Fibroblast of the conjunctiva (primary cell): Measurements from ENCODE around the gene HGFAC.

Experiments used
- DNase-seq: peaks from one replicate; pipeline ENCODE4 v3.0.0-alpha.2; 2010; ENCODE audit warnings: low read depth

The HGFAC gene

DNA sequence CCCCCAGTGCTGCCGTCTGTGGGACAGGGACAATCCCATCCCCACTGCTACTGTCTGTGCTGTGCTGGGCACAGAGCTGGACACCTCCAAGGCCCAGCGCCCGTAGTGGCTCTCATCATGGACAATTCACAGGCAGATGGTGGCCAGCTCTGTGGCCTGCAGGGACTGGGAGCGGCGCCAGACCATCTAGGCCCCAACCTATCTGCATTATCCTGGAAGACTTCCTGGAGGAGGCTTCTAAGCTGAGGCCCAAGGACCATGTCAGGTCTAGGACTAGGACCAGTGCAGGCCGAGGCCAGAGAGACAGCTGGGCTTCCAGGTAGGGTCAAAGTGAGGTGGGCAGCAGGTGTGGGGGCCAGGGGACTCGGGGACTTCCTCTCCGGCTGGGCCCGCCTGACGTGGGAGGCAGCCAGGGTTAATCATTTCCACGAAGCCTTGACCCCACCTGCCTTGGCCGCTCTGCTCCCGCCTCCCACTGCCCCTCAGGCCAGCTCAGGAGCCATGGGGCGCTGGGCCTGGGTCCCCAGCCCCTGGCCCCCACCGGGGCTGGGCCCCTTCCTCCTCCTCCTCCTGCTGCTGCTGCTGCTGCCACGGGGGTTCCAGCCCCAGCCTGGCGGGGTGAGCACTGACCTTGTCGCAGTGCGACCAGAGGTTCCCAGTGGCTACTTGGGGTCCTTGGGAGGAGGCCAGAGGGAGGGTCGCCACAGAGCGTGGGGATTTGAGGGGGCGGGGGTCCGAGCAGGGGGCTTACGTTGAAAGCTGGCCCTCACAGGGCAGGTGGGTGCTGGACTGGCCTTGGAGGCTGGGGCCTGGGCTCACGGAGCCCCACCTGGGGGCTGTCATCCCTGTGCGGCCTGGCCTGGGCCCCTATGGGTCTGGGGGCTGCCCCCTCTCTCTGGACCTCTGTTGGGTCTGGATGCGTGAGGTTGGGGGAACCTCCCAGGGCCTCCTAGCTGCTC lies at the start of gene HGFAC:
TSS of gene HGFAC (plus strand) at position 468 of the 959 bp plus-strand sequence. CDS start at position 502, 34 bp downstream.
- DNase-seq = no peak

- DNase-seq = no peak
These were observed 49.4 kb upstream of the HGFAC start for GRCh38 chr4:3392321-3392720.

DNA sequence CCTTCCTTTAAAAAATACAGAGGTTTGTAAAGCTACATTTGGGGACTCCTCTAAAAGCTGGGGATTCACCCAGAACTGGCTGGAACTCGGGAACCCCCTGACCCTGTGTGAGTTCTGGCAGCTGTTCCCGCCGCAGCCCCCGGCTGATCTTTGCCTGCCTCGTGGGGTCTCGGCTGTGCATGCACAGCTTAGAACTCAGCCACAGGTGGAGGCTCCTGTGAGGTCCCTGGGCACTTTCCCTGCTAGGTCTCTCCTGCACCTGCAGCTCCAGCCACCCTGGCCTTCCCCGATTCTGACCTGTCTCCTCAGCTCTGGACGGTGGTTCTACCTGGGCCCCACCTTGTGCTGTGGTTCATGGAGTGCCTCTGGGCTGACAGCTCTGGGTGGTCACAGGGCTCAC lies 48.6 kb upstream of the HGFAC start:
- no peak for DNase-seq

DNA sequence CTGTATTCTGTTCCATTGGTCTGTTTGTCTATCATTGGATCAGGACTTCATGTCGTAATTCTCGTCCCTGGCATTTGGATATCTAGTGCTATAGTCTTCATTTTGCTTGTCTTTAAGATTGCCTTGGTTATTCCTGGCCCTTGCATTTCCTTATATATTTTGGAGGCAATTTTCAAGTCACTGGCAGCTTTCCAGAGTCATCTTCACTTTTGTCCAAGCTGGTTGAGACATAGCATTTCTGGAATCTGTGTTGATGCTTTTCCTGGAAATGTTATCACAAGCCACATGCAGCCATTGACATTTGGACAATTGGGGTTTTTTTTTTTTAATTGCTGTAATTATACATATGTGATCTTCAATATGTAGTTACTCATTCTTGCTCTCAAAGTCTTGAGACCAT lies 45.2 kb upstream of the HGFAC start:
- no peak for DNase-seq

- DNase-seq = no peak
These were observed 44.6 kb upstream of the HGFAC start for GRCh38 chr4:3397128-3397527.

DNA sequence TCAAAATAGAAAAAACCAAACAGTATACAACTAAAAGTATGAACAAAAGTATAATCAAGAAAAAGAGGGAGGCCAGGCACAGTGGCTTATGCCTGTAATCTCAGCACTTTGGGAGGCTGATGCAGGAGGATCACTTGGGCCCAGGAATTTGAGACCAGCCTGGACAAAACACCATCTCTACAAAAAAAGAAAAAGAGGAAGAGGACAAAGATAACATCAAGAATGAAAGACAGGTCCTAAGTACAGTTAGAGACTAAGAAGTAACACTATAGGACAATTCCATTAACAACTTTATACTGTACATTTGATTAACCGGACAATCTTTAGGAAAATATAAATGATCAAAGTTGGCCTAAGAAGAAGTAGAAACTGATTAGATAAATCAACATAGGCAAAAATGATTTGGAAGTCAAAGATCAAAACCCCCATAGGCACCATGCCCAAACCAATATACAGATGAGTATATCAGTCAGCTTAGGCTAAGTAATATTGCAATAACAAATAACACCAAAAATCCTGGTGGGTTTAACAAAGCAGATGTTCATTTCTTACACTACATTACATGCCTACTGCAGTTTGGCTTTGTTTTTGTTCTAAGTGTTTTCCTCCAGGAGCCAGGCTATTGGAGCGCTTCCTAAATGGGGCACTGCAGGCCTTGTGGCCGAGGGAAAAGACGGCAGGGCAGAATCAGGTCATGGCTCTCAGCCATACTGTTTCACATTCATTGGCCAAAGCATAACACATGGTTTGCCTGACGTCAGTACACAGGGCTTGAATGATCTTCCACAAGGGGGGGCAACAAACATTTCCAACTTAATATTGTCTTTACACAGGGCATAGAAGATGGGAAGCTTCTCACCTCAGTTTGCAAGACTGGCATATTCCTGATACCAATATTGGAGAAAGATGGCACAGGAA lies 42.2 kb upstream of the HGFAC start:
- no peak for DNase-seq

- DNase-seq = no peak
These were observed 40.2 kb upstream of the HGFAC start for GRCh38 chr4:3401436-3402171.

GRCh38 chr4:3402491-3403347 lies 39.0 kb upstream of the HGFAC start:
- no peak for DNase-seq

DNA sequence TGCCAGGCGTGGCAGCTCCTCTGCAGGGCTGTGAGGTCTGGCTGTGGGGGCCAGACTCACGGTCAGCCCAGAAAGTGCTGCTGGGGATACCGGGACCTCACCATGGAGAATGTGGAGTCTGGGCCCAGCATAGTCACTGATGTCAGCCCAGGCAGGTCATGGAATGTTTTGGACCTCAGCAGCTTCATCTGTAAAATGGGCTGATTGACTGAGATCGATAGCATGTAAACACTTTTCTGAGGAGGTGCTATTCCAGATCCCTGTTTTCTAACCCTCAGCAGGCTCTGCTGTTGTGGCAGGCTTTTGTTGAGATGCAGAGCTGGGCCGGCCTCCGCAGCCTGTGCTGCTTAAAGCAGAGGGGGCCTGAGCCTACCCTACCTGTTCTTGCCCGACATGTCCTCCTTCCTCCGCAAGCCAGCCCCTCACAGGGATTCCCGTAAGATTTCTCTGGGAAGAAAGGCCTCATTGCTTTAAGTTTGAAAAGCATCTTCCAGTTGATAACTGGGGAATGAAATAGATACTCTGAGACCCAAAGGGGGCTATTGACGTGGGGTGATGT lies 38.3 kb upstream of the HGFAC start:
- no peak for DNase-seq

- DNase-seq = no peak
These were observed 37.2 kb upstream of the HGFAC start for GRCh38 chr4:3404546-3404945.

GRCh38 chr4:3405176-3405575 lies 36.6 kb upstream of the HGFAC start:
- no peak for DNase-seq

DNA sequence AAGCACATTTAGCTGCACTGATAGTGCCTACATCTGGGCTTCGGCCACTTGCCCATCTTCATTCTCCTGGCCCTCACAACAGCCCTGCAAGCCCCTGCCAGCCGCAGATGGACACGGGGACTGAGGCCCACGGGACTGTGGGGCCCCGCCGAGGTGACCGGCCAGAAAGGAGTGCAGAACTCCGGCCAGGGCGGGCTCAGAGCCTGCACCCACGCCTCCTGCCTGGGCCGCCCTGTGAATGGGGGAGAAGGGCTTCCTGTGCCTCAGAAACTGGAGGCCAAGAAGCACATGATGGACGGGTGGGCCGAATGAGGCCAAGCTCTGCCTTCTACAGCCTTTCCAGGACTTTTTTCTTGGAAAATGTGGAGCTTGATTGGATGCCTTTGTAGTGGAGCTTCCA lies 35.7 kb upstream of the HGFAC start:
- DNase-seq = no peak

DNA sequence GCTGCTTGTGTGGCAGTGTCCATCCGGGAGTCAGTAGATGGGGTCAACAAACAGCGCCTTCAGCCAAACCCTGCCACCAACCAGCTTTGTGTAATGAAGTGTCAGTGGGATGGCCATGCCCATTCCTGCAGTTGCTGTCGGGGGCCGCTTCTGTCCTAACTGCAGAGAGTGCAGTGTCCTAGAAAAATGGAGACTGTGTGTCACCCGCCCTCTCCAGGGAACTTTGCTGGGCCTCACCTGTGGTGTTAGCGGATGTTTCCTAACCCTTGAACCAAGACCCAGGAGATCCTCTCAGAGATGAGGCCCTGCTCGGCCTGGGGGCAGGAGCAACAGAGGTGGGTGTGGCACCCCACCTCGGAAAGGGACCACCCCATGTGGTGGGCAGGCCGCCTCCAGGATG lies 35.3 kb upstream of the HGFAC start:
- DNase-seq = no peak

GRCh38 chr4:3407171-3407771 lies 34.5 kb upstream of the HGFAC start:
- no peak for DNase-seq

- DNase-seq = no peak
These were observed 33.6 kb upstream of the HGFAC start for GRCh38 chr4:3407930-3408792.

DNA sequence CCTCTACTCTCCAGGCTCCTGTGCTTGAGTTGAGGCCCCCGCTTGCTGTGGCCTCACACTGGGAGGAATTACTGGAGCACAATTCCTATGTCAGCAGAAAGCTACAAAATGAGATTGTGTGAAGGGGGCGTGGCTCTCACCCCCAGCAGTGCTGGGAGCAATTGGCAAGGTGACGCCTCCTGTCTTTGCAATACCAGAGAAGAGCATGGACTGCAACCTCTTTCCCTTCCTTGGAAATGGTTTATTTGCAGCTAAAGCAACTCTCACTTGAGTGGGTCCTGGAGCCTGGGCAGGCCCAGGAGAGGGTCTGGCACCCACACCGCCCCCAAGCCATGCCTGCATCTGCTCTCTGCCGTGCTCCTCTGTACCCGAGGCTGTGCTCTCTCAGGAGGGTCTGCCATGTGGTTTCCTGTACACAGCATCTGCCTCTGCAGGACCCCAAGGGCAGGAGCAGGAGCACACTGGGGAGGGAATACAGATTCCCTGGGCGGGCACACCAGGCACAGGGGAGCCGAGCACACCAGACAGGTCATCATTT lies 32.9 kb upstream of the HGFAC start:
- DNase-seq = no peak

GRCh38 chr4:3409571-3410091 lies 32.1 kb upstream of the HGFAC start:
- DNase-seq = no peak

GRCh38 chr4:3410401-3411135 lies 31.2 kb upstream of the HGFAC start:
- DNase-seq = no peak
